Amygdala (tissue), 56 donors: Measurements from ENCODE around the gene TFG.

Experiments
- DNase-seq, 56 donors: peaks; one replicate each; lab custom pipeline; 2025; lab: John Stamatoyannopoulos, UW

Gene TFG

DNA sequence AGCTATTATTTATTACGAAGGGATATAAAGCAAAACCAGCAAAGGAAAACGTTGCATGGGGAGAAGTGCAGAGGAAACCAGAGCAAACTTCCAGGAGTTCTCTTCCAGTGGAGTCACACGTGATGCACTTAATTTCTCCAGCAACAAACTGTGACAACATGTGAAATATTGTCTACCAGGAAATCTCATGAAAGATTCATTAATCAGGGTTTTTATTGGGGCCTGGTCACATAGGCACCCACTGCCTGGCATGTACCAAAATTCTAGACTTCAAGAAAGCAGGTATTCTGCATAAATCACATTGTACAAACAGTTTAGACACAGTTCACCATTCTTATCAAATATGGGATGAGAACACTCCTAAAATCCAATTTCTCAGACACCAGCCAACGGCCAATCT, 5.4 kb upstream of the TFG start:
- no peak for DNase-seq

DNA sequence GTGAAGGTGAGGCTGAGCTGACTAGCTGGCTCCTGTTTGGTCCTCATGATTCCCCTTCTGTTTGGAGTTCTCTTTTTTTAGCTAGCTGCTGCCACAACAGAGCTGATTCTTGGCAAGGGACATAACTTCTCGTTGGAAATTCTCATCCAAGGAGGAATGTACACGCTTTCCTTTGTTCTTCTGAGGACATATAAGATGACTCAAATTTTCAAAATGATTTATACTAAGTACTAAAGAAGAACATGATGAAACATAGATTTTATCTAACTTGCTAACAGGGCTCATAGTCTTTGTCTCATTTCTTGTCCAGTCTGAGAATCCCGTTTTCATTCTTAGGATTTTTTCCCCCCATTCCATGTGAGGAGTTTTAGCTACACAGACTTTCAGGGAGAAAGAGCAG, 2.9 kb upstream of the TFG start:
- DNase-seq, result no peak

DNA sequence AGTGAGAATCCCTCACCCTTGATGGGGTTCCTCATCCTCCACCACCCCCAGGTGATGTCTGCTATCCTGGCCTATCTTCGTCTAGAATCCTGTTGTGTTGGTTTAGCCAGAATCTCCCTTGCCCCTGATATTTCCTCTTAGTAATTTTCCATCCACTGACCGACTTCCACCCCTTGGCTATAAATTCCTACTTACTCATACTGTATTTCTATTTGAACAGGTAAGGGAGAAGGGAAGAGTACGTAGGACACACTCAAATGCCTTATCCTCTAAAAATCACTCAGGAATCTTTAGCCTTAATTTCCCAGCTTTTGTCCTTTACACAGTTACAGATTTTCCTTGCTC, 678 bp upstream of the TFG start:
- DNase-seq, result no peak

DNA sequence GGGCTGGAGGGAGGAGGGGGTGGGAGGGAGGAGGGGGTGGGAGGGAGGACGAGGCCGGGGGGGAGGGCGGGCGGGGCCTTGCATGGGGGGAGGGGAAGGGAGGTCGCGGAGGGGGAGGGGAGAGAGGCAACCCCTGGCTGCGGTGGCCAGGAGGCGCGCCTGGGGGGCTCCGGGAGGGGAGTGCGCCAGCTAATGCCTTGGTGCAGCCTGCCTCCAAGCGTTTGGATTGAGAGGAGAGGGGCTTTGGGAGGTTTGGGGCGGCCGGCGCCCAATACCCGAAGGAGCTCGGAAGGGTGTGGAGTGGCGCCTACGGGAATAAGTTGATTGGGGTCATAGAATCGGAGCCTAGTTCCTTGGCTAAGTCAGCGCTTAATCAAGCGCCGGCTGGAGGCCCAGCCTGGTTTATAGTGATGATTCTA, 557 bp downstream of the TFG start:
- peak in 24 of 56 donors; percentile 1 to 67 (median 25) for DNase-seq

DNA sequence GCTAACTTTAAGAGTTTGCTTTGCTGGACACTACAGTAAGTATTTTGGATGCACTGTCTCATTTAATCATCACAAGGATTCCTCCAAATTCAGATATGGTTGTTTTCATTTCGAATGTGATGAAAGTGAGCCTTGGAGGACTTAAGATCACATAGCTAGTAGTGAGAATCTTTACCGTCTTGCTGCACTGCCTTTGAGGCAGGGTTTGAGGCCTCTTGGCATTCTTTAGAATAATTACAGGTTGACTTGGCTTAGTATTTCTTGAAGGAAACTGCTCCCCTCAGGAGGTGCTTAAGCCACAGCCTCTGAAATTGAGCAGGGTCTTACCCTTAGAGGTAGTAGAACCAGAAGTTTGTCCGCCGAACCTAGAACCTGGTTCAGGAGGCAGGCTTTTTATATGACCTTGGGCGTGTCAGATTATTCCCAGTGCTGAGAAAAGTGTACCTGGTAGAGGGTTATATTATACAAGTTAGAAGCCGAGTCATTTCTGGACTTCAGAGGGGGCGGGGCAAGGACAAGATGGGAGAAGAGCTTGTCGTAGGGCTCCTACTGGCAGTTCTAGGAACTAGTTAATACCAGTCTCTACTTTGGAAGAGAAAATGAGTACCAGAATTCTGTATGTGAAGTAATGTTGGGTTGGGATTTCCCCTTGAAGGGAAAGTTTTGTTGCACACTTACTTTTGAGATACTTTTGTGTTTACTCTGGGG, 1.1 kb downstream of the TFG start:
- peak in 1 of 56 donors; percentile 9 for DNase-seq

DNA sequence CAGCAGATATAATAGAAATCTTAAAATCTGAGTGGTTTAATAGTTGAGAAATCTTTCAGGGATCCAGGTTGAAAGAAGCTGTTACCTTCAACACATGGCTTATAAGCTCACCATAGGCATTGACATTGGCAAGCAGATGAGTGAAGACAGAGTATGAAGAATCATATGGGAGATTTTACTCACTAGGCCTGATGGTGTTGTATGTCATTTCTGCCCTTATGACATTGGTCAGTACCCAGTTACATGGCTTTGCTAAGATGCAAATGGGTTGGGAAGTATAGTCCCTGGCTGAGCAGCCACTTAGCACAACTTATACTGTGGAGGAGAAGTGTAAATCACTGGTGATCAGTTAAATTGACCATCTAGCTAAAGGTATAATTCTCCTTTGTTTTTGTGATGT, 5.9 kb downstream of the TFG start:
- DNase-seq, result no peak

DNA sequence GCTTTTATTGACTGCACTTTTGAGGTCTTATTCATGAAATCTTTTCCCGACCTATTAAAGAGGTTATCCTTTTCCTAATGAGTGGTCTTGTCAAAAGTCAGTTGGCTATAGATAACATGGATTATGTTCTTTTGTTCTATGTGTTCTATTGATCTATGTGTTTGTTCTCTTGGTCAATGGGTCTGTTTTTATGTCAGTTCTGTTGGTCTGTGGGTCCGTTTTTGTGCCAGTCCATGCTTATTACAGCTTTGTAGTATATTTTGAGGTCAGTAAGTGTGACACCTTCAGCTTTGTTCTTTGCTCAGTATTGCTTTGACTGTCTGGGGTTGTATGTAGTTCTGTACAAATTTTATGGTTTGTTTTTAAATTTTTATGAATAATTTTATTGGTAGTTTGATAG, 7.8 kb downstream of the TFG start:
- no peak for DNase-seq

DNA sequence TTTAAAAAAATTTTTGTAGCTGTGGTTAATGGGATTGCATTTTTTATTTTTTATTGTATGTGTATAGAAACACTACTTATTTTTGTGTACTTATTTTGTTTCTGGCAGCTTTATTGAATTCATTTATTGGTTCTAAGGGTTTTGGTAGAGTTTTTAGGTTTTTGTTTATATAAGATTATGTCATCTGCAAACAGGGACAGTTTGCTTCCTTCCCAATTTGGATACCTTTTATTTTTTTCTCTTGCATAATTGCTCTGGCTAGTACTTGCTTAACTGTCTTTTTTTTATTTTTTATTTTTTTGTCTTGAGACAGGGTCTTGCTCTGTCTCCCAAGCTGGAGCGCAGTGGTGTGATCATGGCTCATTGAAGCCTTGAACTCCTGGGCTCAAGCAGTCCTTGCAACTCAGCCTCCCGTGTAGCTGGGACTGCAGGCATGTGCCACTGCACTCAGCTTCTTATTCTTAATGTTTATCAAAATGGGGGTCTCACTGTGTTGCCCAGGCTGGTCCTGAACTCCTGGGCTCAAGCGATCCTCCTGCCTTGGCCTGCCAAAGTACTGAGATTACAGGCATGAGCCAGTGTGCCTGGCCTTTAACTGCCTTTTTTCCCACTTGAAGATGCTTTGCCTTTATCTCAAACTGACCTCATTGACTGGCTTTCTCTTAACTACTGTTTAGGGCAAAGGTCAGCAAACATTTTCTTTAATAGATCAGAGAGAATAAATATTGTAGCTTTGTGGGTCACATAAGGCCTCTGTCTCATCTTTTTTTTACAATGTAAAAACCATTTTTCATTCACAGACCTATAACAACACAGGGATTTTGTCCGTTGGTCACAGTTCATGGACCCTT, 8.6 kb downstream of the TFG start:
- no peak for DNase-seq

DNA sequence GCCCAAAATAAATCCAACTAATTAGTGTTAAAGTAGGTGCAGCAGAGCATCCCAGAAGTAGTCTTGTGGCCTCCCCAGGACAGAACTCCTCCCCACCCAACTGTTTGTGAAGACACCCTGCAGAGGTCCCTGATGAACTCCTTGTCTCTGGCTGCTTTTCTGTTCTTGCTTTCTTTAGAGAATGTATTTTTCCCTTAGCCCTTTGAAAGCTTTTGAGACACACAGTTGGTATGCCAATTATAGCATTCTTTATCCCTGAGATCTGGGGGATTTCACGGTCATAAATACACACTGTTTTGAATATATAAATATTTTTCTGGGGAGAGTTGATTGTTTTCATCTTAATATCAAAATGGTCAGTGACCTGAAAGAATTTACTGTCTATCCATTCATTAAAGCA, 9.8 kb downstream of the TFG start:
- DNase-seq, result no peak

DNA sequence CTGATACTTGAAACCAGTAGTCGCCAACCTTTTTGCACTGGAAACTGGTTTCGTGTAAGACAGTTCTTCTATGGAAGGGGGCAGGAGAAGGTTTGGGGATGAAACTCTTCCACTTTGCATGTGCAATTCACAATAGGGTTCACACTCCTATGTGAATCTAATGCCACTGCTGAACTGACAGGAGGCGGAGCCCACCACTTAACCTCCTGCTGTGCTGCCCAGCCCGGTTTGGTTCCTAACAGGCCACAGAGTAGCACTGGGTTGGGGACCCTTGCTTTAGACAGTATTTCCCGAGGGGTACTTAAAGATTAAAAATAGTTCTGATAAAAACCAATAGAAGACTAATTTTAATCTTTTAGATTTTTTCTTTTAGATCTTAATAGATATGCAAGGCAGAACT, 11.1 kb downstream of the TFG start:
- no peak for DNase-seq

DNA sequence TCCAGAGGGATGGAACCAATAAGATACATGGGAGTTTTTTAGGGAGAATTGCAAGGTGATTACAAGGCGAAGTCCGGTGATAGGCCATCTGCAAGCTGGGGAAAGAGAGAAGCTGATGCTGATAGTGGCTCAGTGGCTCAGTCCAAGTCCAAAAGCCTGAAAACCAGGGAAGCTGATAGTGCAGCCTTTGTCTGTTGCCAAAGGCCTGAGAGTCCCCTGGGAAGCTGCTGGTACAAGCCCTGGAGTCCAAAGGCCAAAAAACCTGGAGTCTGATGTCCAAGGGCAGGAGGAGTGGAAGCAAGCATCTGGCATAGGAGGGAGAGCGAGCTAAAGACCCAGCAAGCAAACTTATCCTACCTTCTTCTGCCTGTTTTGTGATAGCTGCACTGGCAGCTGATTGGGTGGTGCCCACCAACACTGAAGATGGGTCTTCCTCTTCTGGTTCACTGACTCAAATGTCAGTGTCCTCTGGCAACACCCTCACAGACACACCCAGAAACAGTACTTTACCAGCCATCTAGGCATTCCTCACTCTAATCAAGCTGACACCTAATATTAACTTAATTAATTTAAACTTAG, 16.7 kb downstream of the TFG start:
- no peak for DNase-seq

DNA sequence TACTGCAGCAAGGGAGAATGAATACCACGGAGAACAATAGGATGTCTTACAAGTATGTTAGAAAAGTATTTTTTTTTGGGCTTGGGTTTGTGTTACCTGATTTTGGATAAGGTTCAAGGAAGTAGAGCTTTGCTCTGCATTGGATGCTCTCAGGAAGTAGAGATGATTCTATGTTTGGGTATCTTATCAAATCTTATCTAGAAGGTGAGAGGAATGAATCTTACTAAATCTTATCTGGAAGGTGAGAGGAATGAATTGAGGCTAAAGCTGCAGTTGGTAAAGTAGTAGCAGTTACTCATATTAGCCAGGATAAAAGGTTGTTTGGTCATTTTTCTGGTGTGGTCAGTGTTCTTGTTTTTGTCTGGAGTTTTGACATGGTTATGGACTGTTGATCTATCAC, 17.4 kb downstream of the TFG start:
- DNase-seq, result no peak

DNA sequence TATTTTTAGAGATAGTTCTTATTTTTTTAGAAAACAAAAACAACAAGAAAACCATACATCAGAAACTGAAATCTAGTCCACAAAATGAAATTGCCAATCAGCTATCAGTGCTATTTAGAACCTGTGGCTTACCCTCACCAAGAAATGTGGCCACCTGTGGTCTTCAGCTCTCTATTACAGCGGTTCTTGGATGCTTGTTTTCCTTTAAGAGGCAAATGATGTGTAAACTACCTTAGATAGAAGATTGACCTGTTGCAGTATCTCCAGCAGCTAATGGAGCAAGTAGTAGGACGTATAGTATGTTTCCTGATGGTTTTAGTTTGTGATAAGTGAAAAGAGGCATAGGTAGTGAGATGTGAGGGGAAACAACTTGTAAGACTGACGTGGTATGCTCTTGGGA, 21.2 kb downstream of the TFG start:
- DNase-seq, result no peak

DNA sequence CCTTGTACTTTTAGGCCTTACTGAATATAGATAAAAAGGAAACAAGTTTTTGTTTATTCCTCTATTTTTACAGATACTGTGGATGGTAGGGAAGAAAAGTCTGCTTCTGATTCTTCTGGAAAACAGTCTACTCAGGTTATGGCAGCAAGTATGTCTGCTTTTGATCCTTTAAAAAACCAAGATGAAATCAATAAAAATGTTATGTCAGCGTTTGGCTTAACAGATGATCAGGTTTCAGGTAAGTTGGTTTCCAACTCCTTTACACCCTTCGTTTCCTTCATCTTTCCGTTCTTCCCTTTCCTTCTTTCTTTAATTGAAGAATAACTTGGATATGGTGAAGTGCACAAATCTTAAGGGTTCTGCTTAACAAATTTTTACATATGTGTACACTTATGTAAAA, 23.1 kb downstream of the TFG start:
- no peak for DNase-seq

DNA sequence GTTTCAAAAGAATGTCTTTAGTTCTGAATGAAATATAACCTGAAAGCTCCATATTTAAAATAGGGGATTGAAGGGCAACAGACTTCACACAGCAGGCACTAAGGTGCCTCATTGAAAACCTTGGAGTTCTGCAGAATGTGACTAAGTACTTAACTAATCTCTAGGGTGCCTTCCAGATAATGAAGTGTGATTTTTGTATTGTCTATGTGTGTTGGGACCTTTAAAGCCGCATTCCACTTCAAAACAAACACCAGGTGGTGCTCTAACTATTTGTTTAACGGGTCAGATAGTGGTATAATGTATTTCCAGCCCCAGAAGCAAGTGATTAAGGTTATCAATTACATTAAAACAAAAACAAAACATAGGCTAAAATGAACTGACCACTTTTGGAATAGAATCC, 28.0 kb downstream of the TFG start:
- DNase-seq, result no peak

DNA sequence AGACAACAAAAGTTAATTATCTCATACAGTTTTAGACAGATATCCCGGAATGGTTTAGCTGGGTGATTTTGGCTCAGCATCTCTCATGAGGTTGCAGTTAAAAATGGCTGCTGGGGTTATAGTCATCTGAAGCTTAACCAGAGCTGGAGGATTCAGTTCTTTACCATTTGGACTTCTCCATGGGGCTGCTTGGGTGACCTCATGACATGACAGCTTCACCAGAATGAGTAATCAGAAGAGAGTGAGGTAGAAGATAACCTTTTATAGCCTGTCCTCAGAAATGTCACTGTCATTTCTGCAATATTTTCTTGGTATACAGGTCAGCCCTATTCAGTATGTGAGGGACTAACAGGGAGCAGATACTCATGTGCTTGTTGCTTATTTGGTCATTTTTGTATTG, 30.9 kb downstream of the TFG start:
- no peak for DNase-seq

DNA sequence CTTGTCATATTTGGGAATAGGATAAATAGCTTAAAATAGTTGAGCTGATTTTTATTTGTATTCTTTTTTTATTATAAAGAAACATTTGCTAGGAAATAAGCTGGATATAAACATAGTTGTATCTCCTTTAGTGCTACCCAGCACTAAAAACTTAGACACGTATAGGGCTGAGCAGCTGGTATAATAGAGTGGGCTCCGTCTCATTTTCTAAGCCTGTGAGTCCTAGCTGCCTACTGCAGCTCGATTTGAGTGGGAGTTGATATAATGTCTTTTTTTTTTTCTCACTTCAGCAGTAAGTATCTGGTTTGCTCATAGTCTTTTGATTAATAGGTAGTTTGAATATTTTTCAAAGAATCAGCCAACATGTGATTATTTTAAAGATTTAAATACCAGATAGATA, 34.2 kb downstream of the TFG start:
- peak in 3 of 56 donors; percentile 4 to 28 (median 11) for DNase-seq

DNA sequence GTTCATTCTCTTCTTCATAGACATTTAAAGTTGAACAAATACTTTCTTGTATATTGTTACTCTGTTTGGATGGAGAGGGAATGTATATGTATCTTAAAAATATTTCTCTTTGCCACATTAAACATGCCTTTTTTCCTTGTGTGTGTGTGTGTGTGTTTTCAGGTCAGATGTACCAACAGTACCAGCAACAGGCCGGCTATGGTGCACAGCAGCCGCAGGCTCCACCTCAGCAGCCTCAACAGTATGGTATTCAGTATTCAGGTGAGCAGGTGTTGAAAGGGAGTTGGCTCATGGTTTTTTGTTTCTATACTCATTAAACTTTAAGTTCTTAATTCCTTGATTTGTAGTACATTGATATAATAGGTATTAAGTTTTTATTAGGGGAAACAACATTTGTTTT, 35.4 kb downstream of the TFG start:
- no peak for DNase-seq

DNA sequence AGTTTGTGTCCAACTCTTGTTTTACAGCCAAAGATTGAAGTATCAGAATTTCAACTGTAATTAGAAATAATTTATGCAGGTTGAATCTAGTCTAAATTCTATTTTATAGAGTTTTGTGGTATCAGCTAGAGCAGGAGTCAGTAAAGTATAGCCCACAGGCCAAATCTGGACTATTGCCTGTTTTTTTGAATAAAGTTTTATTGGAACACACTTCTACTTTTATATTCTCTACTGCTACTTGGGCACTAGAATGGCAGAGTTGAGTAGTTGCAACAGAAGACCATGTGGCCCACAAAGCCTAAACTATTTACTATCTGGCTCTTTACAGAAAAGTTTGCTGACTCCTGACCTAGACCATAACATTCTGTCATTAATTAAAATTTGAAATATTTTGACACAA, 36.3 kb downstream of the TFG start:
- DNase-seq, result no peak

DNA sequence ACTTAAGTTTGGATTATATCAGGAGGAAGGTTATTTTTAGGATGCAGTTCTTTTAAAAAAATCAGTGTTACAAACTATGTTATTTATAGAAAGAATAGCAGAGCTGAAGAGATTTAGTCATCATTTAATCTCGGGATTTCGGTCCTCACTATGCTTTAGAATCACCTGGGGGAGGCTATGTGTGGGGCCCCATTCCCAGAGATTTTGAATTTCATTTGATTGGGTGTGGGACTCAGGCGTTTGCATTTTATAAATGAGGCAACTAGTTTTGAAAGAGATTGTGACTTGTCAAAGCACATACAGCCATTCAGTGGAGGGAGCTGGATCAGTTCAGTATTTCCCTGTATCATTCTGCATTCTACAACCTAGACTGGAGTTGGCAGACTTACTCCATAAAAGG, 36.8 kb downstream of the TFG start:
- DNase-seq, result no peak

DNA sequence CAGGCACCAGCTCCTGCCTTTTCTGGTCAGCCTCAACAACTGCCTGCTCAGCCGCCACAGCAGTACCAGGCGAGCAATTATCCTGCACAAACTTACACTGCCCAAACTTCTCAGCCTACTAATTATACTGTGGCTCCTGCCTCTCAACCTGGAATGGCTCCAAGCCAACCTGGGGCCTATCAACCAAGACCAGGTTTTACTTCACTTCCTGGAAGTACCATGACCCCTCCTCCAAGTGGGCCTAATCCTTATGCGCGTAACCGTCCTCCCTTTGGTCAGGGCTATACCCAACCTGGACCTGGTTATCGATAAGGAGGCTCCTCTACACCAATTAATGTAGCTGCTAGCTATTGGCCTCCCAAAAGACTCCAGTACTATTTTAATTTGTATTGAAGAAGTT, 38.9 kb downstream of the TFG start:
- no peak for DNase-seq

DNA sequence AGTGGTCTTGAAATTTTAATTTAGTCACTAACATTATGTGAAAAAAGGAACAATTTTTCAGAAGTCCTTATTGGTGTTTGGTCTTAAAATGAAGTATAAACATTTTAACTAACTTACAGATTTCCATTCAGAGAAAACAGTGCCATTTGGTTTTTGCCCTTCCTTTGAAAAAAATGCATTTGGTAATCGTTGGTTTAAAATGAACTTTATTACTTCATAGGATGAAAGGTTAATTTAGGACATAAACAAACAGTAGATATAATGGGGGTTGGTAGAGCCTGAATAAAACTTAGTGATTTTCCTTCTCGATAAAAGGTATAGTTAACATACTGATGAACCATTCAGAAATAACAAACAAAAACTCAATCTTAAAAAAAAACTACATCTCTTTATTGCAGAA, 39.7 kb downstream of the TFG start:
- DNase-seq, result no peak
